ELR (cell line): Measurements from ENCODE around the gene OTOG.

Experiments used
- DNase-seq: peaks from one replicate; pipeline ENCODE4 v3.0.0-alpha.2; 2015; ENCODE audit warnings: low read depth

OTOG gene

DNA sequence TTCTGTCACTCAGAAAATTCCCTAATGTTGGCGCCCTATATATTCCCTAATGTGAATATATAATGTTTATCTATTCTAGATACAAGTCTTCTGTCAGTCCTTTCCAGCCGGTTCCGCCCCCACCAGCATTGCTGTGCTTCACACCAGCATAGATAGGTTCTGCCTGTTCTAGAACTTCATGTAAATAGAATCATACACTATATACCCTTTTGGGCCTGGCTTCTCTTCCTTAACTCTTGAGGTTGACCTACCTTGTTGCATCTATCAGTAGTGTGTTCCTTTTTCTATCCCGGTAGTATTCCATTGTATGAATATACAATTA is 34.6 kb downstream of the OTOG start:
- DNase-seq: no peak

DNA sequence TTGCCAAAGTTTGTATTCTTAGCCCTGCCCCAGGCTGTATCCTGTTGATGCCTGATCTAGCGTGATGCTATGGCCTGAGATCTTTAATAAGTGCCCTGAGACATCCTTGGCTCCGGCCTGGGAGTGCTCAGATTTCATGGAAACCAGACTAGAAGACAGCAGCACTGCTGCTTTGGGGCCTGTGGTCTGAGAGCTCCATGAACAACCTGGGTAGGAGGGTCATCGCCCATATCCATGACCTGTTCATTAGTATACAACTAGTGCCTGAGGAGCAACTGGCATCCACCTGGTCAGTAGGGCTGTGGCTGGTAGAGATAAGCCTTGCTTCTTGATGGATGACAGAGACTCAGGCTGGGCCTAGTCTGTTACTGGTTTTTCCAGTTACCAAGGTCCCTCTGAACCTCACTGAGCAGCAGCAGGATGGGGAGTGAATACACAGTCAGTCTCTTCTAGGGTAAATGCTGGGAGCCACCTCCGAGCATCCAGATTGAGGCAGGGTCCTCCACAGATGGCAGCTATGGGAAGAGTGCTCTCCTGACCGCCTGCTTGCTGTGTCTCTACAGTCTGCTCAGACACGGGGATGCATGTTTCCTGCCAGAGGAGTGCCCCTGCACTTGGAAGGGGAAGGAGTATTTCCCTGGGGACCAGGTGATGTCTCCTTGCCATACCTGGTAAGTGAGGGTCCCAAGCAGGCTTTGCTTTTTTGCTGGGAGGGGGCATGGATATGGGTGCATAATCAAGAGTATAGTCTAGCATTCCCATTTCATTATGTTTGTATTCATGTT is 39.0 kb downstream of the OTOG start:
- no peak for DNase-seq

DNA sequence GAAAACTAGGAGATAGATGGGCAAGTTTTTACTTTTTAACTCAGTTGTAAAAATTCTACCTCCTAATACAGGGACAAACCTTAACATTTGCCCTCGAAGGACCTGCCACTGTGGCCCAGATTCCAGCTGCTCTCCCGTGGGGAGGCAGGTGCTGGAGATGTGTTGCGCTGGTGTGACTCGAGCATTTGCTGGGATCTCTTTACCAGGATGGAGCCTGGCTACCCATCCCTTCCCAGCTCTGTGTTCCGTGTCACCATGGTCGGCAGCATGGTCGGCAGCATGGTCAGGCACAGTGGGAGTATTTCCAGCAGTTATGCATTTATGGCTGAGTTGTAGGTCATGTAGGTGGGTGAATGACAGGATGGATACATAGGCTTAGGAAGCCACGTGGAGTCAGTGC is 41.1 kb downstream of the OTOG start:
- no peak for DNase-seq

DNA sequence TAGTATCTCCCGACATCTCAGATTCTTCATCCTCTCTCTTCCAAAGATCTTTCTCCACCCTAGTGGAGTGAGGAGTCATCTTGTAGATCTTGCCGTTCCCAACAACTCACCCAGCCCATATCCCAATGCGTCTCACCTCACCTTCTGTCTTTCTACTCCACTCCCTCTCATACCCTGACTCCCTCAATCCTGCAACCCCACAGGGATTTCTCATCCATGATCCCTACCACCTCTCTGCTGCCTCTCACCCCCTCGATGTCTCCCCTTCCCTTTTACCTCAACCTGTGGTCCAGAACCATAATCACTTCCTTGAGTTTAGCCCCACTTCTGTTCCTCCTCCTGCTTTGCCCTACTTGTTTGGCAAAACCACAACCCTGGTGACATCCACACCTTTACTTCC is 41.7 kb downstream of the OTOG start:
- no peak for DNase-seq

DNA sequence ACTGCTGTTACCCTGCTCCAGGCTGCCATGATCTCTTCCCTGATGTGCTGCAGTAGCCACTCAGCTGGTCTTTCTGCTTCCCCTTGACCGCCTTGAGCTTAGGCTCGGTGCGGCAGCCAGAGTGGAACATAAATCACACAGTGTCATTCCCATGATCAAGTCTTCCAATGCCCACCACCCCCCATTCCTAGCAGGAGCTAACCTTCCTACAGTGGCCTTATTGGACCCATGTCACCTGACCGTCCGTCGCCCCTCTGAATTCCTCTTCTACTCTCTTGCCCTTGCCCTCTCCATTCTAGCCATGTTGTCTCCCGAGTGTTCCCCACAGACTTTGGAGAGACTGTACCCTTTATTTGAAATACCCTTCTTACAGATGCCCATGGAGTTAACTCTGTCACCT is 43.4 kb downstream of the OTOG start:
- no peak for DNase-seq

DNA sequence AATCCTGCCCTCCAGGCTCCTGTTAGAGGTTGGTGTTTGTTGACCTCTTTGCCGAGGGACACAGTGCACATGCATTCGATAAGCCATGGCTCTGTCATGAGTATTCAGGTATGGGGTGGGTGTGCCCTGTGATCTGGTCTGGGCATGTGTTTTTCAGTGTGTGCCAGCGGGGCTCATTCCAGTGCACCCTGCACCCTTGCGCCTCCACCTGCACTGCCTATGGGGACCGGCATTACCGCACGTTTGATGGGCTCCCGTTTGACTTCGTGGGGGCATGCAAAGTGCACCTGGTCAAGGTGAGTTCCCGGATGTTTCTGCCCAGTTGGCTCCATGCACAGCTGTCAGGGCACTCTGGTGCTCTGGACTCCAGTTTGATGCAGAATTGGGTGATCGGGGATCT is 44.2 kb downstream of the OTOG start:
- no peak for DNase-seq

GRCh38 chr11:17593466-17594245 is 46.6 kb downstream of the OTOG start:
- peak; percentile 4 for DNase-seq

DNA sequence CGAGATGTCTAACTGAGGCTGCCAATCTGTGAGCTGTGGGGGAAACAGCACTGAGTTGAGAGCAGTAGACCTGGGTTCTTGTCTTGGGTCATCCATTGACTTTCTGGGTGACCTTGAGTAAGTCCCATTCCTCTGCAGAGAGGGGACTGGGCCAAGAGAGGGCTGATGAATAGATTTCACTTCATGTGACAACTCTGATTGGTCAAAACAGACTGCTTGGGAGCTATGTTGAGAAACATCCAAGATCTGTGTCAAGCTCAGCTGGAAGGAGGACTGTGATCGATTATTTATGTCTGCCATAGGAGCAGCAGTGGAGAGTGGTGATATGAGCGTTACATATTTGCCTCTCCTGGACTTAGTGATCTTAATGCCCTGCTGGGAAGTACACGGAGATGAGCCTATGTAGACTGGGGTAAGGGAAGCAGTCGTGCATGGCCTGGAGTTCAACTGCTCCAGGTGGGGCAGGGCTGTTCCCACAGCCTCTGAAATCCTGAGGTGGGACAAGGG is 47.7 kb downstream of the OTOG start:
- no peak for DNase-seq

DNA sequence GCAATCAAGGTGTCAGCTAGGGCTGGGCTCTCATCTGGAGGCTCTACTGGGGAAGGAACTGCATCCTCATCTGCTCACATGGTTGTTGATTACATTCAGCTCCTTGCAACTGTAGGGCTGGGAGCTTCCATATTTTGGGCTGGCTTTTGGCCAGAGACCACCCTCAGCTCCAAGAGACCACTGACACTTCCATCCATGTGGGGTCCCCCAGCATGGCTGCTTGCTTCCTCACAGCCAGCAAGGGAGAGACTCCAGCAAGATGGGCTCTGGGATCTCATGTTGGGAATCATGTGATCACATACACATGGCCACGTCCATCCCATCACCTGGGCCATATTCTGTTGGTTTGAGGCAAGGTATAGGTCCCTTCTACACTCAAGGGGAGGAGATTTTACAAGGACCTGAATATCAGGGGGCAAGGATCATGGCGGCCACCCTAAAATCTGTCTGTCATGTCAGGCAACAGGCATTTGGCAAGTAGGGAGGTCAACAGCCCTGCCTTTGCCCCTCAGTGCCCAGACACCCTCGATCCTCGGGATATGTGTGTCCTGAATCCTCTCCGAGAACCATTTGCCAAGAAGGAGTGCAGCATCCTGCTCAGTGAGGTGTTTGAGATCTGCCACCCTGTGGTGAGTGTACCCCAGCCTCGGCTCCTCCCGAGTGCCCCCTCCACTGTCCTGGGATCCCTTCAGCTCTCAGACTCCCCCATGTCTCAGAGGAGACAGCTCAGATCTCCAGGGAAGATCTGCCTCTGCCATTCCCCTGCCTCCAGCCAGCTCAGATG is 48.7 kb downstream of the OTOG start:
- DNase-seq: no peak

GRCh38 chr11:17596310-17596669 is 49.2 kb downstream of the OTOG start:
- DNase-seq: no peak

DNA sequence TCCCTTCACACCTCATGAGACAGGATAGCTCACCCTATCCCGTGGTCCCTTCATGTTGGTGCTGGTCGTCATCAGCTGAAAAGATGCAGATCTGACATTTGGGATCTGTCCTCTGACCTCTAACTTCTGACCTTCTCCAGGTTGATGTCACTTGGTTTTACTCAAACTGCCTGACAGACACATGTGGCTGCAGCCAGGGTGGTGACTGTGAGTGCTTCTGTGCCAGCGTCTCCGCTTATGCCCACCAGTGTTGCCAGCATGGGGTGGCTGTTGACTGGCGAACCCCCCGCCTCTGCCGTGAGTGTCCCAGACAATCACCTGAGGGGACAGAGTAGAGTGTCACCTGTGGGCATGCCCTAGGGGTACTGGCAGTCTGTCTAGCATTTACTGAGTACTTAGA is 49.7 kb downstream of the OTOG start:
- no peak for DNase-seq

DNA sequence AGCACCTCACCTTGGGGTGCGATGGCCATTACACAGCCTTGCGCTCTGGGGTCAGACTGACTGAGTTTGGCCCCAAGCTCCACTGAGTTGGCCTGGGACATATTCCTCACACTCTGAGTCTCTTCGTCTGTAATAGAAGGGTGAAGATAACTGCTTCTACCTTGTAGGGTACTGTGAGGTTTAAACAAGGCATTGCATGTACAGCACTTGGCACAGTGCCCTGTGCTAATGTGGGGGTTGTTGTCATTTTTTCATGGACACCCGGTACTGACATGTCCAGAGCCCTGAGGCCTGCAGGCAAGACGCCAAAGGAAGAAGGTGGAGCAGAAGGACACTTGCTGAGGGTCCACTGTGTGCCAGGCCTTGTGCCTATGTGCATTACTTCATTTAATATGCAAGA is 50.7 kb downstream of the OTOG start:
- no peak for DNase-seq

- peak; percentile 71 for DNase-seq
Measured at GRCh38 chr11:17598700-17599459, 51.8 kb downstream of the OTOG start.

DNA sequence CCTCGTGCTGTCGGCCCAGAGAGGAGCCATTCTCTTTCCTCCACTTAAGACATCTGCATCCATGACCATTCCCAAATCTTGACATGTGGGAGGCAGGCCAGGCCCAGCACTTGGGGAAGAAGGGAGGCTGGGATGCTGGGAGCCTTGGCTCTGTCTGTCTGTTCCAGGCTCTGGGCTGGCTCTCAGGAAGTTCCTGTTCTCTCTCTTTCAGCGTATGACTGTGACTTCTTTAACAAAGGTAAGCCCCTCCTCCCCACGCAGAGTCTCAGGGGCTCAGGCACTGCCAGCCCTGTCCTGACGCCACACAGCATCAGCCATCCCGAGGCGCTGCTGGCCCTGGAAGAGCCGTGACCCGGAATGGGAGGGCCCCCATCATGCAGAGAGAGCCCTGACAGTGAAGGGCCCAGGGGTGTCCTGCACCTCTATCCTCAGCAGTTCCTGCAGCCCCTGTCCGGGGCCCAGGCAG is 52.4 kb downstream of the OTOG start:
- no peak for DNase-seq

DNA sequence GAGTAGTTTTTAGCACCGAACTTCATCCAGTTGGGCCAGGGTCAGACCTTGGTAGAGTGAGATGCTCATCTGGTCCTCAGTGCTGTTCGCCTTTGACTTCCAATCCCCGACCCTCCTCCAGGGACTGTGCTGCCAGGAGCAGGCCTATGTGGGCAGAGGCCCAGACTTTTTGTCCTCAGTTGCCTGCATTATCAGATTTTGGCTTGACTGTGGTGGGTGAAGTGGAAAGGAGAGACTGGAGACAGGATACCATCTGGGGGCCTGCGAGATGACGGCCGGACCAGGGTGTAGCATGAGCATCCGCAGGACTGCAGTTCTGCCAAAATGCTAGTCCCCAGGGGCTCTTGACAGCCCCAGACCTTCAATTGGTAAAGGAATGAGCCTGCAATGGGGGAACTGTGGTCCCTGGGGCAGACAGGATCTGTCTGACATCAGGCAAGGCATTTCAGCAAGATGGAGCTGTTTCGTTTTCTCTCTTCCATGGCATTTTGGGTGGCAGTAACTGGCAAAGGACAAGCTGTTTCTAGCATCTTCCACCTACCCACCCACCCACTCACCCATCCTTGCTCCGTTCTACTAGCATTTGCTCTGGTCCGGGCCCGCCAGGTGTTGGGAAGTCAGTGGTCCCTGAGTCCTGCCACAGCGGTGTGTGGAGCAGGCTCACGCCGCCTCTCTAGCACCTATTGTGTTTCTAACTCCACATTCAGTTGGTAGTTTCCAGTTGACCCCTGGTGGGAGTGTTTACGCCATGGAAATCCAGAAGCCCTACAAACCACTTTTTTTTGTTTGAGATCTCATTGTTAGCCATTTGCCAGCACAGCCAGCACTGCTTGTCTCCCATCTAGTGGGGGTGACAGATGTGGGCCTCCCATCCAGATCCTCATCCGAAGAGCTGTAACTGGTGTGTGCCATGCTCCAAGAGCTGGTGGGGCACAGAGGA is 53.5 kb downstream of the OTOG start:
- DNase-seq: no peak

DNA sequence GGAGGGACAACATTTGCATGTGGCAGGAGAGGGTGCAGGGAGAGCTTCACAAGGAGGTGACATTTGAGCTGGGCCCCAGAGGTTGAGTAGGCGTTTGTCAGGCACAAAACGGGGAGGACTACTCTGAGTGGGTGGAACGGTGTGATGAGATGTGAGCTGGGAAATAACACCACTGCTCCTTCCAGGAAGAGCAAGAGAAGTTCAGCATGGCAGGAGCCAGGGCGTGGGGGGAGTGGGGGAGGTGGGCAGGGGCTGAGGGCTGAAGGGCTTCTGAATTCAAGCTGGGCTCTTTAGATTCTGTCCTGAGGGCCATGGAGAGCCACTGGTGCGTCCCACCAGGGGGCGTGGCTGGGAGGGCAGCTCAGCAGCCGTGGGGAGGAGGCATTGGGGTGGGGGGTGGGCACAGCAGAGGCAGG is 54.2 kb downstream of the OTOG start:
- DNase-seq: peak; percentile 20

GRCh38 chr11:17601676-17602075 is 54.6 kb downstream of the OTOG start:
- no peak for DNase-seq

- DNase-seq: no peak
Measured at GRCh38 chr11:17602105-17603001, 55.3 kb downstream of the OTOG start.

- no peak for DNase-seq
Measured at GRCh38 chr11:17603056-17603825, 56.2 kb downstream of the OTOG start.
